ENCODE measurements around the gene MEG3. TPM values are rescaled to one million over a fixed set of nuclear protein-coding genes. Genes with fewer than 3 reads are reported as not detected.

Gene MEG3
- total RNA-seq, 1 experiment from 2014 or later = 62.4 TPM

GRCh38 chr14:100883789-100884101 lies 57.8 kb downstream of the MEG3 start:
- ATAC-seq = no peak
- no TSS peak for BruUV-seq (replicated peaks)
- ChIA-PET POLR2A (no interaction called here), CTCF (no interaction called here)
- Histone ChIP-seq H3K27ac (ENCODE audit: low read length) (no peak overlapping the region), H3K4me3 (ENCODE audit: low read depth in 2 of 2, low read length in 2 of 2) (no peak overlapping the region), H3K27me3 (ENCODE audit: control insufficient read depth, insufficient read depth, low read length) (no peaks in the 10 kb centered on the region), H3K36me3 (ENCODE audit: control insufficient read depth, insufficient read depth, low read length) (no peaks in the 10 kb centered on the region), H3K9me3 (ENCODE audit: control insufficient read depth, insufficient read depth, low read depth, low read length) (no peaks in the 10 kb centered on the region), H3K4me1 (ENCODE audit: control insufficient read depth, insufficient read depth, low read length) (no peaks in the 10 kb centered on the region; the same call in 1 of the 2 replicates)
- intact Hi-C loops (cut with micrococcal nuclease; ENCODE audit: unreplicated experiment) (no loop called here), in situ Hi-C loops (cut with HindIII; ENCODE audit: low pct_unique_long_range_greater_than_20kb, low sequenced_read_pairs) (no loop called here)
- TF ChIP-seq CTCF (IDR thresholded peaks at IDR 0.05) (no peak), SIN3A (IDR thresholded peaks at IDR 0.05; ENCODE audit: borderline replicate concordance, insufficient read depth, low read depth, low read length) (no peak), REST (IDR thresholded peaks at IDR 0.05; ENCODE audit: insufficient read depth in 1 of 2, low read depth in 2 of 2, low read length in 1 of 2) (no peak), TCF7L2 (IDR thresholded peaks at IDR 0.05; ENCODE audit: low read depth, low read length) (no peak), POLR2AphosphoS5 (IDR thresholded peaks at IDR 0.05; ENCODE audit: low read depth, low read length) (no peak)
- DNase-seq (ENCODE audit: low read depth, low spot score) = no peak

GRCh38 chr14:100884456-100884855 lies 58.5 kb downstream of the MEG3 start:
- H3K9me3 ChIP-seq (ENCODE audit: control insufficient read depth, insufficient read depth, low read depth, low read length) = no peaks in the 10 kb centered on the region
- in situ Hi-C loops (cut with HindIII; ENCODE audit: low pct_unique_long_range_greater_than_20kb, low sequenced_read_pairs) (no loop called here), intact Hi-C loops (cut with micrococcal nuclease; ENCODE audit: unreplicated experiment) (no loop called here)
- H3K4me3 ChIP-seq (ENCODE audit: low read depth in 2 of 2, low read length in 2 of 2) = no peak overlapping the region
- TF ChIP-seq SIN3A (IDR thresholded peaks at IDR 0.05; ENCODE audit: borderline replicate concordance, insufficient read depth, low read depth, low read length) (no peak), CTCF (IDR thresholded peaks at IDR 0.05) (no peak), REST (IDR thresholded peaks at IDR 0.05; ENCODE audit: insufficient read depth in 1 of 2, low read depth in 2 of 2, low read length in 1 of 2) (no peak), TCF7L2 (IDR thresholded peaks at IDR 0.05; ENCODE audit: low read depth, low read length) (no peak), POLR2AphosphoS5 (IDR thresholded peaks at IDR 0.05; ENCODE audit: low read depth, low read length) (no peak)
- DNase-seq (ENCODE audit: low read depth, low spot score) = no peak
- no TSS peak for BruUV-seq (replicated peaks)
- no peaks in the 10 kb centered on the region for H3K27me3 ChIP-seq (ENCODE audit: control insufficient read depth, insufficient read depth, low read length)
- H3K36me3 ChIP-seq (ENCODE audit: control insufficient read depth, insufficient read depth, low read length) = no peaks in the 10 kb centered on the region
- ChIA-PET POLR2A (no interaction called here), CTCF (no interaction called here)
- no peak overlapping the region for H3K27ac ChIP-seq (ENCODE audit: low read length)
- no peak for ATAC-seq
- no peaks in the 10 kb centered on the region; the same call in 1 of the 2 replicates for H3K4me1 ChIP-seq (ENCODE audit: control insufficient read depth, insufficient read depth, low read length)

All from Panc1 (cell line).